ENCODE measurements around the gene SPON1. TPM values are rescaled to one million over a fixed set of nuclear protein-coding genes. Genes with fewer than 3 reads are reported as not detected.
A peak's percentile ranks its signal among the peaks of the same experiment; 100 is the strongest.
"Not testable (repeated sequence)": the region's sequence is repeated elsewhere in the genome, so short reads cannot be mapped to it uniquely, and the experiment has no call there.

SPON1 gene
- total RNA-seq, 3 donors from 2014 or later (not counting 1 experiment from before 2014, with no cell fraction given): 0.09 to 0.18 TPM; not detected in 1

GRCh38 chr11:13923716-13924650, 38.5 kb upstream of the SPON1 start:
- Histone ChIP-seq H3K9me3 (ENCODE audit: control insufficient read depth, insufficient read depth, low read length) (no peaks in the 10 kb centered on the region), H3K36me3 (ENCODE audit: control insufficient read depth, insufficient read depth, low read length) (no peaks in the 10 kb centered on the region), H3K27ac (ENCODE audit: low read length) (peak overlapping the region; percentile 70), H3K4me3 (ENCODE audit: low read length) (no peak overlapping the region), H3K27me3 (ENCODE audit: control insufficient read depth, insufficient read depth, low read length) (no peaks in the 10 kb centered on the region), H3K4me1 (ENCODE audit: control insufficient read depth, insufficient read depth, low read length) (peaks cover 24% of the 10 kb centered on the region)
- 13% methylated on average over 7 of the region's 8 CpGs for WGBS (ENCODE audit: insufficient coverage)
- peak in 1 of 2 donors; percentile 62 for DNase-seq
- intact Hi-C loops (cut with micrococcal nuclease): no loop called here
- Mint-ChIP-seq H3K36me3 (peaks cover 3% of the 10 kb centered on the region), H3K27ac (peak overlapping the region; percentile 89 to 95), H3K4me3 (peak overlapping the region; percentile 91), H3K27me3 (ENCODE audit: low read depth in 2 of 2) (peaks cover 3 to 5% of the 10 kb centered on the region in 2 donors), H3K9me3 (peaks cover 0 to 2% of the 10 kb centered on the region in 2 donors), H3K4me1 (peaks cover 32 to 47% of the 10 kb centered on the region in 2 donors)
- ATAC-seq: peak; percentile 71 to 94 (median 72)
- no peak for TF ChIP-seq CTCF (IDR thresholded peaks at IDR 0.05)

DNA sequence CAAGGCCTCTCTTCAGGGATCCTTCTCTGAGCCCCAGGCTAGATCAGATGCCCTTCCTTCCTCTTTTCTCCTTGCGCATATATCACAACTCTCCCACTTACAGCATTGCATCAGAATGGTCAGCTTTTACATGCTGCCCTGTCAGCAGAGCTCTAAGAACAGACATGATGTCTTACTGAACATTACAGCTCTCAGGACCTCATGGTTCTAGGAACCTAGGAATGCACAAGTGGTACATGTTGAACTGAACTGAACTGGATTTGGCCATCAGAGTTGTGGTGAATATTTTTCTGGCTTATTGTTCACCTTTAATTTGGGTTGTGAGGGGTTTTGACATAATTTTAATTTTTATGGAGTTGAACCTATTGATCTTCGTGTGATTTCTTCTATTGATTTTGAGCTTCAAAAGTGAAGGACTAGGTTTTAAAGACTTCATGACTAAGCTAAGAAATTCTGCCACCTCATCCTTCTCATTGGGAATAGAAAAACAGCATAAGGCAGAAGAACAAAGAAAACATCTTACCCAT, 37.7 kb upstream of the SPON1 start:
- no peak for TF ChIP-seq CTCF (IDR thresholded peaks at IDR 0.05)
- Mint-ChIP-seq H3K27ac (peak overlapping the region; percentile 89 to 95), H3K27me3 (ENCODE audit: low read depth in 2 of 2) (peaks cover 0 to 3% of the 10 kb centered on the region in 2 donors), H3K4me1 (peaks cover 32 to 52% of the 10 kb centered on the region in 2 donors), H3K4me3 (peak overlapping the region; percentile 1), H3K36me3 (no peaks in the 10 kb centered on the region), H3K9me3 (peaks cover 0 to 2% of the 10 kb centered on the region in 2 donors)
- Histone ChIP-seq H3K9me3 (ENCODE audit: control insufficient read depth, insufficient read depth, low read length) (no peaks in the 10 kb centered on the region), H3K4me1 (ENCODE audit: control insufficient read depth, insufficient read depth, low read length) (peaks cover 24% of the 10 kb centered on the region), H3K36me3 (ENCODE audit: control insufficient read depth, insufficient read depth, low read length) (no peaks in the 10 kb centered on the region), H3K27me3 (ENCODE audit: control insufficient read depth, insufficient read depth, low read length) (no peaks in the 10 kb centered on the region), H3K4me3 (ENCODE audit: low read length) (no peak overlapping the region), H3K27ac (ENCODE audit: low read length) (no peak overlapping the region)
- DNase-seq (no peak), ATAC-seq (no peak)
- 48% methylated on average over 1 of the region's 2 CpGs for WGBS (ENCODE audit: insufficient coverage)
- intact Hi-C loops (cut with micrococcal nuclease): no loop called here

DNA sequence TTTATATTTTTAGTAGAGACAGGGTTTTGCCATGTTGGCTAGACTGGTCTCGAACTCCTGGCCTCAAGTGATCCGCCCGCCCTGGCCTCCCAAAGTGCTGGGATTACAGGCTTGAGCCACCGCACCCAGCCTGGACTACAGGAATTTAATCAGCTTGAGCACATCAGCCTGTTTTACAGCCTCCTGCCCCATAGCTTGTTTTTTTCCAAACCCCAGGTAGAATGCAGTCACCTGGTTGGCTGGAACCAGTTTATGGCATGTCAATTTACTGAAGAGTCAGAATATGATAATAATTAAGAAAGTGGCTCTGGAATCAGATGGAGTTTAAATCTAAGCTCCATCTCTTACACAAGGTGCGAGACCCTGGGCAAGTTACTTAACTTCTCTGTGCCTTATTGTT, 36.2 kb upstream of the SPON1 start:
- H3K4me3 ChIP-seq (ENCODE audit: low read length); ATAC-seq; H3K36me3 ChIP-seq (ENCODE audit: control insufficient read depth, insufficient read depth, low read length); H3K27ac Mint-ChIP-seq; H3K9me3 Mint-ChIP-seq; H3K36me3 Mint-ChIP-seq; H3K4me3 Mint-ChIP-seq; H3K27me3 ChIP-seq (ENCODE audit: control insufficient read depth, insufficient read depth, low read length); intact Hi-C loops (cut with micrococcal nuclease); DNase-seq; H3K27me3 Mint-ChIP-seq (ENCODE audit: low read depth in 2 of 2); H3K27ac ChIP-seq (ENCODE audit: low read length); H3K9me3 ChIP-seq (ENCODE audit: control insufficient read depth, insufficient read depth, low read length): not testable (repeated sequence)
- peaks cover 32 to 52% of the 10 kb centered on the region in 2 donors for H3K4me1 Mint-ChIP-seq
- 97% methylated on average over 4 of the region's 5 CpGs for WGBS (ENCODE audit: insufficient coverage)
- H3K4me1 ChIP-seq (ENCODE audit: control insufficient read depth, insufficient read depth, low read length): peaks cover 24% of the 10 kb centered on the region

DNA sequence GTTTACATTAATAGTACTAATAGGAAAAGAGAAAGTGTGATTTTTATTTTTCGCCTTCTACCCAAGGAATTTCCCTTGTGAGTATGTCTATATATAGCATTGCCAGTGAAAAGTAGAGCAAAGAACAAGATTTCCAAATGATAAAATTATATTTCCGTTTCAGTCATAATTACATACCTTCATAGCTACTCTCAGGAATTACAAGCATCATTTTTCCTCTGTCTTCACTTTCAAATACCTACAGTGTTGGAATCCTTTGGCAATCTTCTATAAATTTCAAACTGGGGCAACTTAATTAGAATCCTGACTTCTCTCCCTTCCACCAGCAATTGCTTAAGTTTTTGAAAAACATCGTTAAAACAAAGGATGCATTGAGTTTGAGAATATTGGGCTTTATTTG, 35.5 kb upstream of the SPON1 start:
- Histone ChIP-seq H3K9me3 (ENCODE audit: control insufficient read depth, insufficient read depth, low read length) (no peaks in the 10 kb centered on the region), H3K36me3 (ENCODE audit: control insufficient read depth, insufficient read depth, low read length) (no peaks in the 10 kb centered on the region), H3K4me3 (ENCODE audit: low read length) (no peak overlapping the region), H3K27me3 (ENCODE audit: control insufficient read depth, insufficient read depth, low read length) (no peaks in the 10 kb centered on the region), H3K4me1 (ENCODE audit: control insufficient read depth, insufficient read depth, low read length) (peaks cover 24% of the 10 kb centered on the region), H3K27ac (ENCODE audit: low read length) (no peak overlapping the region)
- no peaks in the 10 kb centered on the region for H3K36me3 Mint-ChIP-seq
- no peak for DNase-seq
- peaks cover 32 to 48% of the 10 kb centered on the region in 2 donors for H3K4me1 Mint-ChIP-seq
- 100% methylated on average over 1 of the region's 3 CpGs for WGBS (ENCODE audit: insufficient coverage)
- no peaks in the 10 kb centered on the region for H3K27me3 Mint-ChIP-seq (ENCODE audit: low read depth in 2 of 2)
- intact Hi-C loops (cut with micrococcal nuclease): no loop called here
- no peak for TF ChIP-seq CTCF (IDR thresholded peaks at IDR 0.05)
- H3K4me3 Mint-ChIP-seq: no peak overlapping the region
- H3K27ac Mint-ChIP-seq: no peak overlapping the region
- ATAC-seq: no peak
- H3K9me3 Mint-ChIP-seq: peaks cover 0 to 2% of the 10 kb centered on the region in 2 donors

All from natural killer cell (primary cell).